Measurements from ENCODE around the gene CORO1C.

- no peak for TF ChIP-seq CTCF (conservative IDR thresholded peaks at IDR 0.05; ENCODE audit: low read depth, low read length)
- no peak for TF ChIP-seq EZH2 (IDR thresholded peaks at IDR 0.05; ENCODE audit: borderline replicate concordance, low read depth, low read length, poor library complexity, severe bottlenecking)
These were observed 50.0 kb downstream of the CORO1C start for GRCh38 chr12:108681317-108681716.
